BJ (cell line): Measurements from ENCODE around the gene RANBP3. TPM values are rescaled to one million over a fixed set of nuclear protein-coding genes. Genes with fewer than 3 reads are reported as not detected.

ENCODE experiments used
- CTCF ChIA-PET: fragments of 350-600 bp; formaldehyde crosslinking; extraction: SDS; loops from one replicate; lab custom pipeline; 2021; ENCODE audit warnings: antibody characterized with exemption, inconsistent platforms; lab: Yijun Ruan, JAX
- POLR2A ChIA-PET: fragments of 300-600 bp; sonication (Branson Sonifier 250); formaldehyde crosslinking; extraction: SDS; loops from one replicate; lab custom pipeline; 2021; ENCODE audit warnings: antibody characterized with exemption; lab: Charles Lee
- DNase-seq: peaks from one replicate; pipeline ENCODE4 v3.0.0-alpha.2; 2011; ENCODE audit warnings: low read depth
- H3K27me3 ChIP-seq: 2 replicates; pipeline ENCODE4 v1.6.0; 2011; ENCODE audit warnings: low read length; ENCODE audit not compliant: control insufficient read depth, insufficient read depth
- H3K36me3 ChIP-seq: 2 replicates; pipeline ENCODE4 v1.5.1; 2011; ENCODE audit warnings: low read length; ENCODE audit not compliant: control insufficient read depth, insufficient read depth
- H3K4me3 ChIP-seq: 2 replicates; pipeline ENCODE4 v1.5.1; 2011; ENCODE audit warnings: low read depth, mild to moderate bottlenecking, control low read depth, low read length
- CTCF ChIP-seq: IDR thresholded peaks from 2 replicates; pipeline ENCODE4 v1.5.1; 2011; ENCODE audit warnings: low read depth, mild to moderate bottlenecking, control low read depth, inconsistent platforms, low read length, moderate library complexity; ENCODE audit not compliant: insufficient read depth
- polyA plus RNA-seq: library from polyadenylated mRNA; depleted of rRNA; stranded (reverse); fragments of >200 nt; gene quantifications from 2 replicates; pipeline ENCODE4 v1.2.3, GENCODE V29; 2011

Gene RANBP3
- polyA plus RNA-seq, 1 experiment: 68.6 TPM

DNA sequence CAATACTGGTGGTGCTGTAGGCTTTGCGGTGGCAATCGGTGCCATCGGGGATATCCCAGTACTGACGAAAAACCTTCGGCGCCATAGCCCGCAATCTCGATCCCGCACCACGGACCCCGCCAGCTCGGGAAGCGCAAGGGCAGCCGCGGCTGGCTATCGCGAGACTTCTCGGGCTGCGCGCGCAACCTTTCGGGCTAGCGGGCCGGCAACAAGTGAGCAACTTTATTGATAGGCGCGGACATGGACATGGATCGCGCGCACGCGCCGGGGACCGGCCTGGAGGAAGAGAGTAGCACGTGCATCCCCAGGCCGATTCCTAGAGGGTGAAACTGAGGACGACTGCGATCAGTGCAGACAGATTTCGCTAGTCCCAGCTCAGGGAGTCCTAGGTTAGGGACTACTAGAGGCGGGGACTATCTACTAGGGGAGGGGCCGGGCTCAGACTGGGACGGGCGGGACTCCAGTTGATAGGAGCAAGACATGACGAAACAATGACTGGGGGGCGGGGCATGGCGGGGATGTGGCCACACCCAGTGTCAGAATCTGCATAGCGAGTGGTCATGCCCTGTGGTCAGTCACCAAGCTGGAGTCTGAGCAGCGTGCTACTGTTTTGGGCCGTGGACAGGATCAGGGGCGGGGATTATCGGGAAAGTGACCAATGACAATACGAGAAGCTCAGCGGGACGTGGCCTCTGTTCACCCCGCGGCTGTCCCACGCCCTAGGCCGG lies 74.2 kb downstream of the RANBP3 start, which contains the start of gene NDUFA11:
Gene NDUFA11, minus strand, starts transcription at position 167 of the 728 bp plus-strand sequence. Its CDS starts 82 bp downstream, at position 85.
- H3K36me3 ChIP-seq: peaks cover 5% of the 10 kb centered on the region
- ChIA-PET CTCF (interaction anchor here (1.2 to 5.3 kb wide), 5 partner anchors 12 to 119 kb away, joined by 3 to 40 read pairs (median 7); no protein-coding TSS in a partner anchor), POLR2A (interaction anchor here (0.6 to 1.0 kb wide), 2 partner anchors 33 to 76 kb away, joined by 3 read pairs; no protein-coding TSS in a partner anchor)
- TF ChIP-seq CTCF: no peak
- no peaks in the 10 kb centered on the region for H3K27me3 ChIP-seq
- DNase-seq: no peak
- H3K4me3 ChIP-seq: peak within 1 kb of the TSS; percentile 100

DNA sequence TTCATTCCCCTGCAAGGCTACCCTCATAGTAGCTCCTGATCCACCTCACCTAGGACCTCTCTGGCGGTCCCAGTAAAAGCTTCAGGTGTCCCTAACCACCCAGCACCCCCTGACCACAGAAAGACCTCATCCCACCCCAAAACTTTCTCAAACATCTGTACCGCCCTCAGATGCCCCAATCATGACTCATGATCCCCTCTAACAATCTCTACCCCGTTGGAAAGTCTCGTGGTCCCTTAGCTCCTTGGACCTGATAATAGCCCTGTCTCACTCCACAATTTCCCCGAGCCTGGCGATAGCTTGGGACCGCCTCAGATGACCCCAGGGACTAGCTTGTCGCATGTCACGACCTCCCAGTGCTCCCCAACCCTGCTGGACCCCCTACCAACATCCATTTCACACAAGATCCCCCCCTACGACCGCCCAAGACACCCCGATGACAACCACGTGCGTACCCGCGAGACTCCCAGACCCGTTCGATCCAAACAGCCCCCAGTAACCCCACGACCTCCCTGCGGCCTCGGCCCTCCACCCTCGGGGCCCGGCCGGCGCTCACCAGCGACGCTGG lies 74.8 kb downstream of the RANBP3 start:
- DNase-seq: no peak
- H3K4me3 ChIP-seq: peak overlapping the region; percentile 100
- CTCF ChIA-PET: interaction anchor here (1.2 to 5.3 kb wide), 7 partner anchors 11 to 134 kb away, joined by 3 to 40 read pairs (median 5); no protein-coding TSS in a partner anchor
- peaks cover 5% of the 10 kb centered on the region for H3K36me3 ChIP-seq
- no peaks in the 10 kb centered on the region for H3K27me3 ChIP-seq
- POLR2A ChIA-PET: no interaction called here
- no peak for TF ChIP-seq CTCF

DNA sequence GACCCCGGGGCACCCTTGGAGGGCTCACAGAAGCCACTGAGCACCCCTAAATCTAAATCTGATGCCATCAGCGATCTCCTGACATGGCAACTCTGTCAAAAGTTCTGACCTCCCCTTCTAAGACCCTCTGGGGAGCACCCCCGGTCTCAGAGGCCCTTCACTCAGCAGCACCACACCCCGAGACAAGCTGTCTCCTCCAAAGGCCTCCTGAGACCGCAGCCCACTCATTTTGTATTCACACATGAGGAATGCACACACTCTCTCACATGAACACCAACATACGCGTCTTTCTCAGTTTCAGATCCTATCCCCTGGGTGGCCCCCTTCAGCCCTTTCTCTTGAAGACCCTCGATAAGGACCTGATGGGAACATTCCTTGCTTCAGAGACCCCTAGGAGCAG lies 77.0 kb downstream of the RANBP3 start:
- peaks cover 12% of the 10 kb centered on the region for H3K36me3 ChIP-seq
- TF ChIP-seq CTCF: no peak
- DNase-seq: no peak
- no peak overlapping the region for H3K4me3 ChIP-seq
- ChIA-PET CTCF (interaction anchor here (0.6 to 5.3 kb wide), 3 partner anchors 9 to 97 kb away, joined by 3 to 40 read pairs (median 21); no protein-coding TSS in a partner anchor), POLR2A (no interaction called here)
- no peaks in the 10 kb centered on the region for H3K27me3 ChIP-seq

DNA sequence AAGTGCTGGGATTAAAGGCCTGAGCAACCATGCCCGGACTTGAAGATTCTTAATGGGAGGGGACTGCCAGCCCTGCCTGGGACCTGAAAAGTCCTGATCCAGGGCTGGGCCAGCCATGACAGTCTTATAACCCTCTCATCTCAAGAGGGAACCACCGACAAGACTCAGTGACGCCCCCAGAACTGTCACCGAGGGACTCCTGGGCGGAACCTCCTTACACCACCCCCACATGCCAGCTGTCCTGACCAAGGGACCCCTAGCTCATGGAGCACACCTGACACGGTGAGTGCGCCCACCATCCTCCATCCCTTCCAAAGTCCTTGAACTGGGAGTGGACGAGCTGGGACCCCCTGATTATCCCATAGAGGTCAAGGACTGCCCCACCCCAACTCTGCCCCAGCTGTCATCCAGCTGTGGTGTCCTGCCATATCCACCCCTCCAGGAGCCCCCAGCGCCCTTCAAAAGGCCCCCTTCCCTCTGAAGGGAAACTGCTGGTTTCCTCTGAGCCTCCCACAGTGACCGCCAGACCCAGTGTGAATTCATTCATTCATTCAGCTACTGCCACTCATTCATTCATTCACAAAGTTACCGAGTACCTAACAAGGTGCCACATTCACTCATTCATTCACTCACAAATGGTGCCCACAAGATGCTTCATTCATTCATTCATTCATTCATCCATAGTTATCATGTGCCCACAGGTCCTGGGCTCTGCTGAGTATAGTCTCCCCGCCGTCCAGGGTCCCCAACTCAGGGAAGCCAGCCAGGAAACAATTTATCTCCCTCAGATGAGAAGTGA lies 78.0 kb downstream of the RANBP3 start:
- CTCF ChIA-PET: interaction anchor here (1.4 to 5.3 kb wide), 2 partner anchors 96 kb away, joined by 3 to 40 read pairs; no protein-coding TSS in a partner anchor
- no peak for DNase-seq
- no peak overlapping the region for H3K4me3 ChIP-seq
- peaks cover 21% of the 10 kb centered on the region for H3K36me3 ChIP-seq
- POLR2A ChIA-PET: no interaction called here
- no peak for TF ChIP-seq CTCF
- no peaks in the 10 kb centered on the region for H3K27me3 ChIP-seq
